ENCODE data around the gene C20orf204. TPM values are rescaled to one million over a fixed set of nuclear protein-coding genes. Genes with fewer than 3 reads are reported as not detected.

Gene C20orf204
- total RNA-seq, 4 donors from 2014 or later = 0.40 to 1.6 (median 0.58) TPM; not detected in 1

DNA sequence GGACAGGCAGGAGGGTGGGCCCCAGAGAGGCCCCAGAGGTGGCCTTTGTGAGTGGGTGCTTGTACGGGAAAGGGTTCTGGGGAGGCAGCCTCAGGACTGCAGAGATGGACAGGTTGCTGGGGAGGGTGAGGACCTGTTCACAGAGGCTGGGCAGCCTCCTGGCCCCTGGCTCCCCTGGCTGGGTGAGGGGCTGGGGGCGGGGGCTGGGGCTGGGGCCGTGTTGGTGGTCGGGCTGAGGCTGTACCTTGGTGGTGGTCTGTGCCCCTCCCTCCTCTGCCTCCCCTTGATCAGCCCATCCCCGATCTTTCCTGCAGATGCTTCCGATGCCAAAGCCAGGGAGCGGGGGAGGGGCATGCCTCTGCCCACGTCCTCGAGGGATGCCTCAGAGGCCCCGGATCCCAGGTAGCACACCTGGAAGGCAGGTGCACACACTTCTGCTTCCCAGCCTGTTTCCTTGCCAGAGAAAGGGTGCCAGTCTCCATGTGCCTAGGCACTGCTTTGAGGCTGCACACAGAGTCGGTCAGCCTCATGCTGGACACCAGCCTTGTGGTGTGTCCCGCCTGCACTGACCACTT lies 31.8 kb downstream of the C20orf204 start:
- H3K27ac ChIP-seq = no peak overlapping the region
- ATAC-seq = no peak
- H3K4me1 ChIP-seq = peaks cover 0 to 38% (median 14%) of the 10 kb centered on the region in 3 donors
- 40 to 80% methylated on average over 1 to 2 of the region's 12 CpGs for WGBS, 2 donors (ENCODE audit: low coverage in 1 of 2)
- H3K4me3 ChIP-seq = no peak overlapping the region
- TF ChIP-seq POLR2AphosphoS5 (IDR thresholded peaks at IDR 0.05) = no peak
- no peak for TF ChIP-seq POLR2A (IDR thresholded peaks at IDR 0.05)
- TF ChIP-seq CTCF (IDR thresholded peaks at IDR 0.05) = no peak
- TF ChIP-seq EP300 (IDR thresholded peaks at IDR 0.05) = no peak
- H3K27me3 ChIP-seq = no peaks in the 10 kb centered on the region
- H3K36me3 ChIP-seq = peaks cover 0 to 37% of the 10 kb centered on the region in 2 donors
- H3K9me3 ChIP-seq = no peaks in the 10 kb centered on the region

- H3K27me3 ChIP-seq = no peaks in the 10 kb centered on the region
- ATAC-seq = no peak
- H3K36me3 ChIP-seq = peaks cover 0 to 45% of the 10 kb centered on the region in 2 donors
- H3K27ac ChIP-seq = no peak overlapping the region
- H3K4me3 ChIP-seq = no peak overlapping the region
- H3K9me3 ChIP-seq = no peaks in the 10 kb centered on the region
- no peak for TF ChIP-seq POLR2AphosphoS5 (IDR thresholded peaks at IDR 0.05)
- peaks cover 0 to 36% (median 14%) of the 10 kb centered on the region in 3 donors for H3K4me1 ChIP-seq
- WGBS, 2 donors (ENCODE audit: low coverage in 1 of 2) = no CpG with 5 or more reads among the region's 12 CpGs
Observed at GRCh38 chr20:64068386-64069208, 32.6 kb downstream of the C20orf204 start.

GRCh38 chr20:64069209-64069613 lies 33.2 kb downstream of the C20orf204 start:
- H3K27me3 ChIP-seq = no peaks in the 10 kb centered on the region
- H3K27ac ChIP-seq = no peak overlapping the region
- peaks cover 0 to 51% of the 10 kb centered on the region in 2 donors for H3K36me3 ChIP-seq
- WGBS, 2 donors (ENCODE audit: low coverage in 1 of 2) = no CpG with 5 or more reads among the region's 20 CpGs
- H3K4me1 ChIP-seq = peaks cover 0 to 30% (median 8%) of the 10 kb centered on the region in 3 donors
- no peak for ATAC-seq
- H3K4me3 ChIP-seq = no peak overlapping the region
- H3K9me3 ChIP-seq = no peaks in the 10 kb centered on the region
- TF ChIP-seq EP300 (IDR thresholded peaks at IDR 0.05) (no peak), POLR2AphosphoS5 (IDR thresholded peaks at IDR 0.05) (no peak), CTCF (IDR thresholded peaks at IDR 0.05) (no peak), POLR2A (IDR thresholded peaks at IDR 0.05) (no peak)

DNA sequence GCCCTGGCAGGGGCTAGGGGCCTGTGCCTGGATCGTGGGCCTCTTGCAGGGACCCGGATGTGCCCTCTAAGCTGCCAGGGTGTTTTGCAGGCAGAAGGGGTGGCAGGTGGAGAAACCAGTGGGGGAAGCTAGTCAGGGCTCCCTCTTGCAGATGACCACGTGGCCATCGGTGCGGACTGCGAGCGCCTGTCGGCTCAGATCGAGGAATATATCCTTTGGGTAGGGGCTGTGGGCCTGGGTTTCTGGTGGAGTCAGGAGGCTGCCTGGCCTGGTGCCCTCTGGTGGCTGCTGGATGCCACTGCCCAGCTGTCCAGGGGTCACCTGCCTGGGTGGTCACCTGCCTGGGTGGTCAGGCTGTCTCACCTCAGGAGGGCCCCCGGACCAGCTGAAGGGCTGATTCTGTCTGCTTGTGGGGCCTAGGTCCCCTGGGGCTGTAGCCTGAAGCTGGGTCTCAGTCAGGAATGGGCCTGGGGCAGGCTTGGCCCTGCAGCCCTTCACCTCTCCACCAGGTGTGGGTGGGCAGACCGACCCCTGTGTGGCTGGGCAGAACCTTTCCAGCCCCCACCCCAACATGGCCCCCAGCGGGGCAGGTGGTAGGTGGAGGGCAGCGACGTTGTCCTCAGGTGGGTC lies 33.7 kb downstream of the C20orf204 start:
- no peak for TF ChIP-seq POLR2A (IDR thresholded peaks at IDR 0.05)
- TF ChIP-seq CTCF (IDR thresholded peaks at IDR 0.05) = peak in 3 of 4 experiments; percentile 23 to 63 (median 40)
- WGBS, 2 donors (ENCODE audit: low coverage in 1 of 2) = no CpG with 5 or more reads among the region's 14 CpGs
- Histone ChIP-seq H3K36me3 (peaks cover 0 to 56% of the 10 kb centered on the region in 2 donors), H3K27me3 (no peaks in the 10 kb centered on the region), H3K27ac (no peak overlapping the region), H3K4me3 (no peak overlapping the region), H3K9me3 (no peaks in the 10 kb centered on the region), H3K4me1 (peaks cover 0 to 25% (median 3%) of the 10 kb centered on the region in 3 donors)
- ATAC-seq = no peak

DNA sequence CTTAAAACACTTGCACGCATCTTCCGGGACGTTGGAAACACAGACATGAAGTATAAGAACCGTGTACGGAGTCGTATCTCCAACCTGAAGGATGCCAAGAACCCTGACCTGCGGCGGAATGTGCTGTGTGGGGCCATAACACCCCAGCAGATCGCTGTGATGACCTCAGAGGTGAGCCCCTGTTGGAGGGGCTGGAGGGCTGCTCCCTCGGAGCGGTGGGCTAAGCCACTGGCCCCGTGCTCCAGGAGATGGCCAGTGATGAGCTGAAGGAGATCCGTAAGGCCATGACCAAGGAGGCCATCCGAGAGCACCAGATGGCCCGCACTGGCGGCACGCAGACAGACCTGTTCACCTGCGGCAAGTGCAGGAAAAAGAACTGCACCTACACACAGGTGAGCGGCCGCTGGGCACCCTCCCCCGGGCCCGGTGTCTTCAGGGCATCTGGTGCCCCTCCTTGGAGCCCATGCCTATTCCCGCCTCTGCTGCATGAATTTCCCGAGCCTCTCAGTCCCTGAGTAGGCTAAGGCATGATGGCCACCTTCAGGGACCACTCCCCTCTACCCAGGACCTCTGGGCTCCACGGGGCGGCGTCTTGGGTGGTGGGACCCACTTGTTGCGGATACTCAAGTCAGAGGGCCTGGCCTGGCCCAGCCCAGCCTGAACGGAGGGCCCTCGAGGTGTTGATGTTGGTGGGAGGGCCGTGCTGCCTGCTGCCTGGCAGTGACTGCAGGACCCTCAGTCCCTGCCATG lies 34.4 kb downstream of the C20orf204 start:
- TF ChIP-seq CTCF (IDR thresholded peaks at IDR 0.05) = no peak
- no peak for TF ChIP-seq POLR2AphosphoS5 (IDR thresholded peaks at IDR 0.05)
- no peak for TF ChIP-seq POLR2A (IDR thresholded peaks at IDR 0.05)
- no peak for TF ChIP-seq EP300 (IDR thresholded peaks at IDR 0.05)
- 97% methylated on average over 6 of the region's 31 CpGs; no CpG with 5 or more reads in 1 of the 2 donors for WGBS, 2 donors (ENCODE audit: low coverage in 1 of 2)
- ATAC-seq = no peak
- Histone ChIP-seq H3K27ac (no peak overlapping the region), H3K4me1 (peaks cover 0 to 18% (median 0%) of the 10 kb centered on the region in 3 donors), H3K9me3 (no peaks in the 10 kb centered on the region), H3K36me3 (peaks cover 0 to 63% of the 10 kb centered on the region in 2 donors), H3K4me3 (no peak overlapping the region), H3K27me3 (no peaks in the 10 kb centered on the region)
